Hepatocyte (in vitro differentiated cells): ENCODE measurements around the gene CPHXL. TPM values are rescaled to one million over a fixed set of nuclear protein-coding genes. Genes with fewer than 3 reads are reported as not detected.
A peak's percentile ranks its signal among the peaks of the same experiment; 100 is the strongest.

Experiments
- DNase-seq: peaks from one replicate; pipeline ENCODE4 v3.0.0-alpha.2; 2016; ENCODE audit warnings: low spot score
- H2AFZ ChIP-seq: fragments of 200-600 bp; sonication (generic); 2 replicates; pipeline ENCODE4 v1.6.0; 2016; ENCODE audit warnings: antibody characterized with exemption, mild to moderate bottlenecking
- H3K27ac ChIP-seq: fragments of 200-600 bp; sonication (generic); 2 replicates; pipeline ENCODE4 v1.5.1; 2016; ENCODE audit warnings: mild to moderate bottlenecking
- H3K27me3 ChIP-seq: fragments of 200-600 bp; sonication (generic); 2 replicates; pipeline ENCODE4 v1.6.1; 2016
- H3K36me3 ChIP-seq: fragments of 200-600 bp; sonication (generic); replicated peaks from 2 replicates; pipeline ENCODE4 v1.5.1; 2016; ENCODE audit warnings: low read depth; ENCODE audit not compliant: insufficient read depth
- H3K4me1 ChIP-seq: fragments of 200-600 bp; sonication (generic); 2 replicates; pipeline ENCODE4 v1.5.1; 2016; ENCODE audit warnings: mild to moderate bottlenecking, moderate library complexity; ENCODE audit not compliant: insufficient read depth
- H3K4me2 ChIP-seq: fragments of 200-600 bp; sonication (generic); 2 replicates; pipeline ENCODE4 v1.6.0; 2016
- H3K4me3 ChIP-seq: fragments of 200-600 bp; sonication (generic); 2 replicates; pipeline ENCODE4 v1.5.1; 2016; ENCODE audit warnings: mild to moderate bottlenecking
- H3K79me2 ChIP-seq: fragments of 200-600 bp; sonication (generic); 2 replicates; pipeline ENCODE4 v1.6.0; 2017; ENCODE audit warnings: mild to moderate bottlenecking
- H3K9me2 ChIP-seq: fragments of 200-600 bp; sonication (generic); replicated peaks from 2 replicates; pipeline ENCODE4 v1.6.0; 2017; ENCODE audit warnings: mild to moderate bottlenecking; ENCODE audit not compliant: insufficient read depth
- H3K9me3 ChIP-seq: fragments of 200-600 bp; sonication (generic); 2 replicates; pipeline ENCODE4 v1.5.1; 2016; ENCODE audit warnings: low read depth, mild to moderate bottlenecking
- H4K20me1 ChIP-seq: fragments of 200-600 bp; sonication (generic); 2 replicates; pipeline ENCODE4 v1.6.0; 2016; ENCODE audit warnings: mild to moderate bottlenecking; ENCODE audit not compliant: insufficient read depth, poor library complexity, severe bottlenecking
- CTCF ChIP-seq: fragments of 200-600 bp; sonication (generic); IDR thresholded peaks from 2 replicates; pipeline ENCODE4 v1.5.1; 2016; ENCODE audit warnings: antibody characterized with exemption, mild to moderate bottlenecking; ENCODE audit not compliant: poor library complexity
- EZH2 ChIP-seq: fragments of 200-600 bp; sonication (generic); IDR thresholded peaks from 2 replicates; pipeline ENCODE4 v1.6.1; 2016; ENCODE audit warnings: antibody characterized with exemption, mild to moderate bottlenecking, borderline replicate concordance
- EZH2phosphoT487 ChIP-seq: fragments of 200-600 bp; sonication (generic); IDR thresholded peaks from one replicate; pipeline ENCODE4 v1.6.1; 2018; ENCODE audit warnings: antibody characterized with exemption, mild to moderate bottlenecking, low read depth, moderate library complexity; ENCODE audit not compliant: unreplicated experiment, severe bottlenecking
- WGBS: methylation state at CpG from one replicate; pipeline ENCODE4 v1.1.6; 2016; ENCODE audit warnings: low lambda C conversion rate; ENCODE audit errors: missing lambda C conversion rate; 5-methylcytosine and 5-hydroxymethylcytosine counted together
- polyA plus RNA-seq: library from polyadenylated mRNA; unstranded; fragments of >200 nt; fragmentation: Nextera tagmentation; extraction: Ambion mirVana; gene quantifications from 2 replicates; pipeline ENCODE4 v1.2.1, GENCODE V29; 2016
- total RNA-seq: library from RNA; depleted of rRNA; stranded (reverse); fragments of >200 nt; gene quantifications from 2 replicates; pipeline ENCODE4 v1.2.3, GENCODE V29; 2014

The CPHXL gene
- total RNA-seq (not detected in 2 replicates), polyA plus RNA-seq (not detected in 2 replicates)

- H3K4me3 ChIP-seq, result no peak within 1 kb of the TSS
Measured at GRCh38 chr16:75726390-75726789, at the start of gene CPHXL. Gene CPHXL (minus strand): TSS chr16:75726490. CDS start chr16:75726442, 48 bp downstream.

GRCh38 chr16:75774197-75774596, 47.9 kb upstream of the CPHXL start:
- WGBS, result 71% methylated on average over 1 of the region's 1 CpG
- H3K9me2 ChIP-seq, result no peaks in the 10 kb centered on the region

More at GRCh38 chr16:75726390-75726789, at the start of gene CPHXL:
- no peaks in the 10 kb centered on the region for H3K36me3 ChIP-seq
- 95% methylated on average over 5 of the region's 5 CpGs for WGBS
- no peaks in the 10 kb centered on the region for H4K20me1 ChIP-seq
- H3K4me2 ChIP-seq, result no peak within 1 kb of the TSS
- no peaks in the 10 kb centered on the region for H3K9me2 ChIP-seq
- H3K79me2 ChIP-seq, result no peaks in the 10 kb centered on the region
- no peak within 1 kb of the TSS for H3K27ac ChIP-seq
- H2AFZ ChIP-seq, result no peak within 1 kb of the TSS
- H3K9me3 ChIP-seq, result no peaks in the 10 kb centered on the region
- no peaks in the 10 kb centered on the region for H3K27me3 ChIP-seq
- no peak for TF ChIP-seq EZH2
- TF ChIP-seq EZH2phosphoT487, result no peak
- no peak for TF ChIP-seq CTCF
- peaks cover 7% of the 10 kb centered on the region for H3K4me1 ChIP-seq
- DNase-seq, result no peak

GRCh38 chr16:75770051-75770450, 43.8 kb upstream of the CPHXL start:
- Histone ChIP-seq H4K20me1 (no peaks in the 10 kb centered on the region), H2AFZ (no peak overlapping the region), H3K36me3 (no peaks in the 10 kb centered on the region), H3K4me2 (no peak overlapping the region), H3K27ac (no peak overlapping the region), H3K9me2 (no peaks in the 10 kb centered on the region), H3K4me1 (no peaks in the 10 kb centered on the region), H3K4me3 (no peak overlapping the region), H3K9me3 (no peaks in the 10 kb centered on the region), H3K27me3 (no peaks in the 10 kb centered on the region), H3K79me2 (no peaks in the 10 kb centered on the region)
- TF ChIP-seq EZH2phosphoT487 (no peak), EZH2 (no peak), CTCF (no peak)
- no peak for DNase-seq

More at GRCh38 chr16:75774197-75774596, 47.9 kb upstream of the CPHXL start:
- no peak overlapping the region for H2AFZ ChIP-seq
- H3K27ac ChIP-seq, result no peak overlapping the region
- H3K79me2 ChIP-seq, result no peaks in the 10 kb centered on the region
- no peaks in the 10 kb centered on the region for H4K20me1 ChIP-seq
- no peak for DNase-seq
- no peaks in the 10 kb centered on the region for H3K27me3 ChIP-seq
- H3K9me3 ChIP-seq, result no peaks in the 10 kb centered on the region
- H3K36me3 ChIP-seq, result no peaks in the 10 kb centered on the region
- H3K4me2 ChIP-seq, result no peak overlapping the region
- TF ChIP-seq CTCF (no peak), EZH2 (no peak), EZH2phosphoT487 (no peak)
- no peaks in the 10 kb centered on the region for H3K4me1 ChIP-seq
- no peak overlapping the region for H3K4me3 ChIP-seq

GRCh38 chr16:75764154-75764768, 38.0 kb upstream of the CPHXL start:
- no peaks in the 10 kb centered on the region for H3K27me3 ChIP-seq
- no peak overlapping the region for H2AFZ ChIP-seq
- peak; percentile 79 for DNase-seq
- H4K20me1 ChIP-seq, result no peaks in the 10 kb centered on the region
- 28% methylated on average over 7 of the region's 7 CpGs for WGBS
- H3K79me2 ChIP-seq, result no peaks in the 10 kb centered on the region
- H3K4me1 ChIP-seq, result no peaks in the 10 kb centered on the region
- H3K4me2 ChIP-seq, result no peak overlapping the region
- H3K9me2 ChIP-seq, result no peaks in the 10 kb centered on the region
- peak; percentile 81 for TF ChIP-seq CTCF
- TF ChIP-seq EZH2, result no peak
- no peaks in the 10 kb centered on the region for H3K9me3 ChIP-seq
- H3K27ac ChIP-seq, result no peak overlapping the region
- H3K36me3 ChIP-seq, result no peaks in the 10 kb centered on the region
- no peak overlapping the region for H3K4me3 ChIP-seq
